Tibial artery (tissue), 4 donors: Measurements from ENCODE around the gene ERVFRD-1.

Source experiments
- DNase-seq, 2 donors: peaks; one replicate each; pipeline ENCODE4 v3.0.0-alpha.2; 2019
- H3K27ac ChIP-seq, 2 donors: fragments of 200-600 bp; sonication (generic) in 1 of 2; 1 replicate in 1 of 2; 2 replicates in 1 of 2; pipeline ENCODE4 v1.5.1; 2018 to 2019; ENCODE audit warnings: mild to moderate bottlenecking in 1 of 2
- H3K27me3 ChIP-seq, 2 donors: fragments of 200-600 bp; sonication (generic) in 1 of 2; one replicate each; pipeline versions ENCODE4 v1.5.1 to v1.6.0; 2016 to 2019
- H3K36me3 ChIP-seq, 3 donors: fragments of 200-600 bp; sonication (generic) in 2 of 3; one replicate each; pipeline ENCODE4 v1.5.1; 2016 to 2019; ENCODE audit warnings: mild to moderate bottlenecking in 2 of 3
- H3K4me1 ChIP-seq, 4 donors: fragments of 200-600 bp; sonication (generic) in 2 of 4; 1 replicate in 3 of 4; 2 replicates in 1 of 4; pipeline ENCODE4 v1.5.1; 2016 to 2019
- H3K4me3 ChIP-seq, 2 donors: fragments of 200-600 bp; sonication (generic) in 1 of 2; 1 replicate in 1 of 2; 2 replicates in 1 of 2; pipeline ENCODE4 v1.5.1; 2018 to 2019; ENCODE audit warnings: mild to moderate bottlenecking in 2 of 2
- H3K9me3 ChIP-seq, 3 donors: fragments of 200-600 bp; sonication (generic) in 1 of 3; one replicate each; pipeline ENCODE4 v1.5.1; 2016 to 2019
- intact Hi-C: fragments of 100-400 bp; cut with DNase I; formaldehyde crosslinking; loops from one replicate; pipeline ENCODE4 v1.15.0; 2023; ENCODE audit warnings: low total_unique reads
- TF ChIP-seq, protein P1 (sequence below), 2 experiments: fragments of 200-600 bp in 1 of 2; fragments of 450-650 bp in 1 of 2; IDR thresholded peaks; one replicate each; pipeline ENCODE4 v1.5.1; 2017 to 2019; ENCODE audit warnings: antibody characterized with exemption in 2 of 2, mild to moderate bottlenecking in 1 of 2, moderate library complexity in 1 of 2

The ERVFRD-1 gene

DNA sequence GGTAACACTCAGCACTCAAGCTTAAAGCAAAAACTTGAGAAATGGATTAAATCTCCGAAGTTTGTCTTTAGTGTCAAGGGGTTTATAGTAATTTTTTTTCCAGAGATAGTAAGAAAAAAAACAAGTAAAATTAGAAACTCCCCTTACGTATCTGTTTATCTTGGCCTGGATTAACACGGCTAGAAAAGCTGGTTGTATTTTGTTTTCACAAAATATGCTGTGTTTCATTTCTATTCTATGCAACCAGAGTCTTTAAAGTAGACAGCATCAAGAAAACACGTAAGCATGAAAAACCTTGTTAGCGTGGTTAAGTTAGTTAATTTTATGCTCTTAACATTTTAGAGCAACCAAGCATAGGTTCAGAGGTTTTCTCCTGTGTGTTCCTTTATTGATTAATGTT, 21.8 kb upstream of the ERVFRD-1 start:
- TF ChIP-seq, protein P1, sequence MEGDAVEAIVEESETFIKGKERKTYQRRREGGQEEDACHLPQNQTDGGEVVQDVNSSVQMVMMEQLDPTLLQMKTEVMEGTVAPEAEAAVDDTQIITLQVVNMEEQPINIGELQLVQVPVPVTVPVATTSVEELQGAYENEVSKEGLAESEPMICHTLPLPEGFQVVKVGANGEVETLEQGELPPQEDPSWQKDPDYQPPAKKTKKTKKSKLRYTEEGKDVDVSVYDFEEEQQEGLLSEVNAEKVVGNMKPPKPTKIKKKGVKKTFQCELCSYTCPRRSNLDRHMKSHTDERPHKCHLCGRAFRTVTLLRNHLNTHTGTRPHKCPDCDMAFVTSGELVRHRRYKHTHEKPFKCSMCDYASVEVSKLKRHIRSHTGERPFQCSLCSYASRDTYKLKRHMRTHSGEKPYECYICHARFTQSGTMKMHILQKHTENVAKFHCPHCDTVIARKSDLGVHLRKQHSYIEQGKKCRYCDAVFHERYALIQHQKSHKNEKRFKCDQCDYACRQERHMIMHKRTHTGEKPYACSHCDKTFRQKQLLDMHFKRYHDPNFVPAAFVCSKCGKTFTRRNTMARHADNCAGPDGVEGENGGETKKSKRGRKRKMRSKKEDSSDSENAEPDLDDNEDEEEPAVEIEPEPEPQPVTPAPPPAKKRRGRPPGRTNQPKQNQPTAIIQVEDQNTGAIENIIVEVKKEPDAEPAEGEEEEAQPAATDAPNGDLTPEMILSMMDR (IDR thresholded peaks at IDR 0.05) = no peak
- peaks cover 0 to 6% (median 3%) of the 10 kb centered on the region in 4 donors for H3K4me1 ChIP-seq
- H3K36me3 ChIP-seq = peaks cover 13 to 19% (median 14%) of the 10 kb centered on the region in 3 donors
- no peak for DNase-seq
- H3K9me3 ChIP-seq = no peaks in the 10 kb centered on the region
- no peaks in the 10 kb centered on the region for H3K27me3 ChIP-seq
- intact Hi-C loops = no loop called here
- H3K27ac ChIP-seq = no peak overlapping the region
- no peak overlapping the region for H3K4me3 ChIP-seq

DNA sequence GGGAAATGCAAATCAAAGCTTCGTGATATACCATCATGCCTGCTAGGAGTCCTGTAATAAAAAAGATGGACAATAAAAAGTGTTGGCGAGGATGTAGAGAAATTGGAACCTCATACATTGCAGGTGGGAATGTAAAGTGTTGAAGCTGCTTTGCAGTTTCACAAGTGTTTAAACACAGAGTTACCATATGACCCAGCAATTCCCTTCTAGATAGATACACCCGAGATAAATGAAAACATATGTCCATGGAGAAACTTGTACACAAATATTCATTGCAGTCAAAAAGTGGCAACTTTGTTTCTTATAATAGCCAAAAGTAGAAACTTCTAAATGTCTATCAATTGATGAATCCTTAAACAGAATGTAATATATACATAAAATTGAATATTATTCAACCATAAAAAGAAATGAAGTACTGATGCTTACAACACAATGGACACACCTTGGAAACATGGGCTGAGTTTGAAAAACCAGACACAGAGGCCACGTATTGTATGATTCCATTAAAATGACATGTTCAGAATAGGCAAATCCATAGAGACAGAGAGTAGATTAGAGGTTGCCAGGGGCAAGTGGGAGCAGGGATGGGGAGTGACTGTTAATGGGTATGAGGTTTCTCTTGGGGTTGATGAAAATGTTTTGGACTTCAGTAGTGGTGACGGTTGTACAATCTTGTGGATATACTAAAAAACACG, 20.8 kb upstream of the ERVFRD-1 start:
- intact Hi-C loops = no loop called here
- Histone ChIP-seq H3K36me3 (peaks cover 13 to 19% (median 14%) of the 10 kb centered on the region in 3 donors), H3K9me3 (no peaks in the 10 kb centered on the region), H3K27me3 (no peaks in the 10 kb centered on the region), H3K4me3 (no peak overlapping the region), H3K4me1 (peaks cover 0 to 6% (median 3%) of the 10 kb centered on the region in 4 donors), H3K27ac (no peak overlapping the region)
- no peak for DNase-seq
- TF ChIP-seq, protein P1 (IDR thresholded peaks at IDR 0.05) = no peak

DNA sequence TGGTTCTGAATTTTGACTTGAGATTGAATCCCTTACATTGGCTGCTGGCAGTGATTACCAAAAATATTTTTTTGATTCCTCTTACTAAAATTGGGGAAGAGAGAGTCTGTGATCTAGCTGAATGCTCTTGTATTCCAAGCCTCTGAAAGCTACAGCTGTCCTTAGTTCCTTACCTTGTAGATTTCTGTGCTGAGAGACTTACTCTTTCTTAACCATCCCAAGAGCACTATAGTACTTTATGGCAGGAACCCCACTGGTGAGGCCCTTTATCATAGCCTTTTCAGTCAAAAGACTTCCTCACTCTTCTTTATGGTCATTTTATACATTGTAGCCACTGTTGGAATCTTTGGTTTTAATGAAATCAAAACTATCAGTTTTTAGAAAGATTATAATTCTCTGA, 19.1 kb upstream of the ERVFRD-1 start:
- TF ChIP-seq, protein P1 (IDR thresholded peaks at IDR 0.05) = no peak
- DNase-seq = no peak

DNA sequence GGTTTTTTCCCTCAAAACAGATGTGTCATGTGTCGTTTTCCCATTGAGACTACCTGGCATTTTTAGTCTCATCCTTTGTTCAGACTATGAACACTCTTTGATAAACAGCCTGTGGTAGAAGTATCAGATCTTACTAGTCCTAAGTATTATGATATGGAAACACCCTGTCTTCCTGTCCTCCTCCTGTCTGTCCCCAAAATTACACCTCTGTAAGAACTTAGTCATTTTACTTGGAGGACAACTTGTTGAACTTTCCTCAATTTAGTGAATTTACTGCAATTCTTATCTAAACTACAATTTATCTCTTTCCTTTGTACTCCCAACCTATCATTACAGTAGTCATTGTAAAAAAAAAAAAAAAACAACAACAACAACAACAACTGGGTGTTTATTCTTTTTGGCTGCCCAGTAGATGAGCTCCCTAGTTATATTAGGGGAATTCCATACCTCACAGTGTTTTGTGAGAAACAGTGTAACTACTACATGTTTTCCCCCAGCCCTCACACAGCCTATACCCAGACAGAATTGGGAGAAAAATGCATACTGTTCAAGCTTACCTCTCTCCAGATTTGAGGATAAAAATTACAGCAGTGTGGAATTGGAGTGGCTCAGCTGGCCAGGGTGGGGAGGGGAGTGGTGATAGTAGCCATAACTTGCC, 18.5 kb upstream of the ERVFRD-1 start:
- intact Hi-C loops = no loop called here
- Histone ChIP-seq H3K4me3 (no peak overlapping the region), H3K36me3 (peaks cover 6 to 7% (median 6%) of the 10 kb centered on the region in 3 donors), H3K27ac (no peak overlapping the region), H3K27me3 (no peaks in the 10 kb centered on the region), H3K4me1 (peaks cover 0 to 6% (median 3%) of the 10 kb centered on the region in 4 donors), H3K9me3 (no peaks in the 10 kb centered on the region)
- no peak for DNase-seq
- TF ChIP-seq, protein P1 (IDR thresholded peaks at IDR 0.05) = no peak

More for the DNA sequence above, 19.1 kb upstream of the ERVFRD-1 start:
- Histone ChIP-seq H3K9me3 (no peaks in the 10 kb centered on the region), H3K4me1 (peaks cover 0 to 6% (median 3%) of the 10 kb centered on the region in 4 donors), H3K4me3 (no peak overlapping the region), H3K36me3 (peaks cover 12 to 13% (median 12%) of the 10 kb centered on the region in 3 donors), H3K27ac (no peak overlapping the region), H3K27me3 (no peaks in the 10 kb centered on the region)
- intact Hi-C loops = no loop called here

DNA sequence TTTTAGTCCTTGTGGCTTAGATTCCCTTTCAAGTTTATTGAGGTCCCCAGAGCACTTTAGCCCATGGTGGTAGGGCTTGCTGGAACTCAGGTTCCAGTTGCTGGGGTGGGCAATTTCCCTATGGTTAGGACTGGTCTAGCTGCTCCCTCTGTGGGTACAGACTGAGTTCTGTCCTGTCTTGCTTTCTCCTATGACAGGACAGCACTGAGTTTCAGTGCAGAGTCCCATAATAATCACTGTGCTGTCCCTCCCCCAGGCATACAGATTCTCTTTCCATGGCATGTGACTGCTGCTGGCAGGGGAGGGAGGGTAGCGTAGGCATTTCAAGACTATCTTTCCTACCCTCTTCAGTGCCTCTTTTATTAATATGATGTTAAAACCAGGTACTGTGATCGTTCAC, 17.1 kb upstream of the ERVFRD-1 start:
- Histone ChIP-seq H3K4me3 (no peak overlapping the region), H3K4me1 (peaks cover 0 to 6% (median 3%) of the 10 kb centered on the region in 4 donors), H3K27me3 (no peaks in the 10 kb centered on the region), H3K36me3 (no peaks in the 10 kb centered on the region), H3K27ac (no peak overlapping the region), H3K9me3 (no peaks in the 10 kb centered on the region)
- DNase-seq = no peak
- intact Hi-C loops = no loop called here
- TF ChIP-seq, protein P1 (IDR thresholded peaks at IDR 0.05) = no peak
